ENCODE measurements around the gene JUP. TPM values are rescaled to one million over a fixed set of nuclear protein-coding genes. Genes with fewer than 3 reads are reported as not detected.
A peak's percentile ranks its signal among the peaks of the same experiment; 100 is the strongest.

Gene JUP
- total and polyA plus RNA-seq, 2 of the 13 experiments (the other 11 are each of a cell fraction or from before 2014, with no cell fraction given) = 12.1 to 20.6 TPM

GRCh38 chr17:41801374-41802271 lies 15.1 kb upstream of the JUP start (continued):
- TF ChIP-seq ARID5B (CRISPR knock-in tag; IDR thresholded peaks at IDR 0.05) (peak; percentile 59; the same call in 1 of the 2 replicates), NFE2L1 (CRISPR knock-in tag; IDR thresholded peaks at IDR 0.05; ENCODE audit: borderline replicate concordance) (no peak), ZNF205 (CRISPR knock-in tag; IDR thresholded peaks at IDR 0.05) (peak; percentile 60; the same call in 1 of the 2 replicates), ZC3H4 (CRISPR knock-in tag; IDR thresholded peaks at IDR 0.05; ENCODE audit: borderline replicate concordance) (no peak; the same call in 1 of the 2 replicates), MYPOP (CRISPR knock-in tag; IDR thresholded peaks at IDR 0.05) (0 out of 2 replicates have a peak, but pooled peaks have one; percentile 28), PTBP1 (IDR thresholded peaks at IDR 0.05; ENCODE audit: low read depth, low read length, poor library complexity, severe bottlenecking) (peak; percentile 52), SOX6 (IDR thresholded peaks at IDR 0.05) (no peak), SOX6 (CRISPR knock-in tag; IDR thresholded peaks at IDR 0.05) (peak; percentile 47), ZNF547 (CRISPR knock-in tag; IDR thresholded peaks at IDR 0.05) (no peak), IKZF5 (CRISPR knock-in tag; IDR thresholded peaks at IDR 0.05) (peak; percentile 38; the same call in 1 of the 2 replicates), ZNF775 (CRISPR knock-in tag; IDR thresholded peaks at IDR 0.05; ENCODE audit: borderline replicate concordance) (no peak), JDP2 (CRISPR knock-in tag; IDR thresholded peaks at IDR 0.05; ENCODE audit: borderline replicate concordance) (no peak), RFXAP (CRISPR knock-in tag; IDR thresholded peaks at IDR 0.05; ENCODE audit: borderline replicate concordance) (no peak)
- TF ChIP-seq, protein P1, sequence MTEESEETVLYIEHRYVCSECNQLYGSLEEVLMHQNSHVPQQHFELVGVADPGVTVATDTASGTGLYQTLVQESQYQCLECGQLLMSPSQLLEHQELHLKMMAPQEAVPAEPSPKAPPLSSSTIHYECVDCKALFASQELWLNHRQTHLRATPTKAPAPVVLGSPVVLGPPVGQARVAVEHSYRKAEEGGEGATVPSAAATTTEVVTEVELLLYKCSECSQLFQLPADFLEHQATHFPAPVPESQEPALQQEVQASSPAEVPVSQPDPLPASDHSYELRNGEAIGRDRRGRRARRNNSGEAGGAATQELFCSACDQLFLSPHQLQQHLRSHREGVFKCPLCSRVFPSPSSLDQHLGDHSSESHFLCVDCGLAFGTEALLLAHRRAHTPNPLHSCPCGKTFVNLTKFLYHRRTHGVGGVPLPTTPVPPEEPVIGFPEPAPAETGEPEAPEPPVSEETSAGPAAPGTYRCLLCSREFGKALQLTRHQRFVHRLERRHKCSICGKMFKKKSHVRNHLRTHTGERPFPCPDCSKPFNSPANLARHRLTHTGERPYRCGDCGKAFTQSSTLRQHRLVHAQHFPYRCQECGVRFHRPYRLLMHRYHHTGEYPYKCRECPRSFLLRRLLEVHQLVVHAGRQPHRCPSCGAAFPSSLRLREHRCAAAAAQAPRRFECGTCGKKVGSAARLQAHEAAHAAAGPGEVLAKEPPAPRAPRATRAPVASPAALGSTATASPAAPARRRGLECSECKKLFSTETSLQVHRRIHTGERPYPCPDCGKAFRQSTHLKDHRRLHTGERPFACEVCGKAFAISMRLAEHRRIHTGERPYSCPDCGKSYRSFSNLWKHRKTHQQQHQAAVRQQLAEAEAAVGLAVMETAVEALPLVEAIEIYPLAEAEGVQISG (CRISPR knock-in tag; IDR thresholded peaks at IDR 0.05) = peak; percentile 45; the same call in 1 of the 2 replicates
- TF ChIP-seq, protein P2, sequence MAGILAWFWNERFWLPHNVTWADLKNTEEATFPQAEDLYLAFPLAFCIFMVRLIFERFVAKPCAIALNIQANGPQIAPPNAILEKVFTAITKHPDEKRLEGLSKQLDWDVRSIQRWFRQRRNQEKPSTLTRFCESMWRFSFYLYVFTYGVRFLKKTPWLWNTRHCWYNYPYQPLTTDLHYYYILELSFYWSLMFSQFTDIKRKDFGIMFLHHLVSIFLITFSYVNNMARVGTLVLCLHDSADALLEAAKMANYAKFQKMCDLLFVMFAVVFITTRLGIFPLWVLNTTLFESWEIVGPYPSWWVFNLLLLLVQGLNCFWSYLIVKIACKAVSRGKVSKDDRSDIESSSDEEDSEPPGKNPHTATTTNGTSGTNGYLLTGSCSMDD (CRISPR knock-in tag; IDR thresholded peaks at IDR 0.05) = no peak
- TF ChIP-seq, protein P3, sequence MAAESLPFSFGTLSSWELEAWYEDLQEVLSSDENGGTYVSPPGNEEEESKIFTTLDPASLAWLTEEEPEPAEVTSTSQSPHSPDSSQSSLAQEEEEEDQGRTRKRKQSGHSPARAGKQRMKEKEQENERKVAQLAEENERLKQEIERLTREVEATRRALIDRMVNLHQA (CRISPR knock-in tag; IDR thresholded peaks at IDR 0.05) = no peak
- TF ChIP-seq, protein P4, sequence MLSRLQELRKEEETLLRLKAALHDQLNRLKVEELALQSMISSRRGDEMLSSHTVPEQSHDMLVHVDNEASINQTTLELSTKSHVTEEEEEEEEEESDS (CRISPR knock-in tag; IDR thresholded peaks at IDR 0.05; ENCODE audit: borderline replicate concordance) = 0 out of 2 replicates have a peak, but pooled peaks have one; percentile 54
